GM18907 (cell line): ENCODE results near the gene FCHO1.

ENCODE experiments used
- ATAC-seq: cut with Tn5 transposase; IDR thresholded peaks from one replicate; pipeline ENCODE4 v1.9.1; 2021; ENCODE audit warnings: mild to moderate bottlenecking, moderate library complexity; ENCODE audit not compliant: unreplicated experiment

Gene FCHO1

GRCh38 chr19:17821190-17821589, 69.9 kb downstream of the FCHO1 start, which contains the start of gene INSL3:
Gene INSL3 (minus strand): TSS chr19:17821519. CDS start chr19:17821506, 13 bp downstream.
- no peak for ATAC-seq

- ATAC-seq = no peak
Measured at GRCh38 chr19:17824339-17824738, 73.1 kb downstream of the FCHO1 start.

DNA sequence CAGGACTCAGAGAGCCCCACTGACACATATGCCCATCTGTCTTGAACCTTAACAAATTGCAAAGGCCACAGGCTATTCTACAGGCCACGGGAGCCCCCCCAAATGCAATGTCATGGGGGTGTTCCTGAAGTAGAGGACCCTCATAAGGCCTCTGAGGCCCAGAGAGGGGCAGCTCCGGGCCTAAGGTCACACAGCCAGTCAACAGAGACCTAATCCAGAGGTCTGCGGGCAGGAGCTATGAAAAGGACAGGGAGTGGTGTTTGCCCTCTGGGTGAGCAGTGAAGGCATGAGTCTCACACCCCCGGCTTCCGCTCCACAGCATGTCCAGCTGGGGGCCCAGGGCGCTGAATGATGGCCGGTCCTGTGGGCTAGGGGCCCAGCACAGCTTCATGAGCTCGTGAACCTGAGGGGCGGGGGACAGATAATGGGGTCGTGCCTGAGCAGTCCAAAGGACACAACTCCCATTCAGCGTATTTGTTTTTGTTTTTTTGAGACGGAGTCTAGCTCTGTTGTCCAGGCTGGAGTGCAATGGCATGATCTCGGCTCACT, 75.3 kb downstream of the FCHO1 start:
- no peak for ATAC-seq

- no peak for ATAC-seq
Measured at GRCh38 chr19:17829855-17830566, 78.7 kb downstream of the FCHO1 start.

GRCh38 chr19:17830567-17831418, 79.5 kb downstream of the FCHO1 start:
- ATAC-seq = no peak

GRCh38 chr19:17831419-17831888, 80.2 kb downstream of the FCHO1 start:
- no peak for ATAC-seq

GRCh38 chr19:17832443-17833208, 81.3 kb downstream of the FCHO1 start:
- no peak for ATAC-seq

- ATAC-seq = no peak
Measured at GRCh38 chr19:17834350-17835181, 83.3 kb downstream of the FCHO1 start.

GRCh38 chr19:17835182-17836006, 84.1 kb downstream of the FCHO1 start:
- ATAC-seq = no peak

DNA sequence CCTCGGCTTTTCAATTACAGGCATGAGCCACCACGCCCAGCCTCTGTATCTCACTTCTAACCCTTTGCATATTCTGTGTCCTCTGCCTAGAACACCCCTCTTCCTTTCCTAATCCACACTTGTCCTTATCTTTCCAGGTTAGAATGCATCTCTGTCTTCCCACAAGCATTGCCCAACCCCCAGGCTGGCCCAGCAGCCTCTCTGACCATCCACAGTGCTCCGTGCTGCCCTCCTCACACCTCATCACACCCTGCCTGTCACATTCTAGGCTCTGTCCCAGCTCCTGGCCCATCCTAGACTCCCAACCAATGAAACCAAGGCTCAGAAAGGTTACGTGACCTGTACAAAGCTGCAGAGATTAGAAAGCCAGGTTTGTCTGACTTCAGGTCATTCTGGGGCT, 85.3 kb downstream of the FCHO1 start:
- ATAC-seq = no peak

- ATAC-seq = no peak
Measured at GRCh38 chr19:17837972-17838371, 86.7 kb downstream of the FCHO1 start.
